ENCODE results near the gene RBFOX2. TPM values are rescaled to one million over a fixed set of nuclear protein-coding genes. Genes with fewer than 3 reads are reported as not detected.

The RBFOX2 gene
- total and polyA plus RNA-seq, 2 donors (not counting 1 experiment from before 2014, with no cell fraction given) = 173 to 190 TPM

- no peaks in the 10 kb centered on the region for H3K79me2 ChIP-seq (ENCODE audit: control insufficient read depth, insufficient read depth, low read length)
- H3K4me1 ChIP-seq (ENCODE audit: control insufficient read depth, extremely low read depth, insufficient read depth, low read length) = no peaks in the 10 kb centered on the region
- no peaks in the 10 kb centered on the region for H4K20me1 ChIP-seq (ENCODE audit: control insufficient read depth, extremely low read depth, insufficient read depth, low read length)
- no peak overlapping the region for H3K9ac ChIP-seq (ENCODE audit: insufficient read depth, low read length)
- no peak overlapping the region for H2AFZ ChIP-seq (ENCODE audit: low read length)
- H3K36me3 ChIP-seq (ENCODE audit: control insufficient read depth, insufficient read depth, low read length) = no peaks in the 10 kb centered on the region
- no peaks in the 10 kb centered on the region for H3K27me3 ChIP-seq (ENCODE audit: control insufficient read depth, insufficient read depth, low read length)
- no peak overlapping the region for H3K4me3 ChIP-seq (replicated peaks in 1 of 4; ENCODE audit: control extremely low read depth in 1 of 4, insufficient read depth in 1 of 4, low read depth in 3 of 4, low read length in 4 of 4)
- H3K9me3 ChIP-seq (ENCODE audit: control insufficient read depth, insufficient read depth, low read depth, low read length) = no peaks in the 10 kb centered on the region
- TF ChIP-seq CTCF (conservative IDR thresholded peaks at IDR 0.05 in 1 of 2, IDR thresholded peaks at IDR 0.05 in 1 of 2; ENCODE audit: low read depth in 1 of 2, low read length in 2 of 2) (no peak), EZH2 (IDR thresholded peaks at IDR 0.05; ENCODE audit: low read length, missing control alignments) (no peak)
- H3K27ac ChIP-seq (ENCODE audit: insufficient read depth, low read length) = no peak overlapping the region
- DNase-seq (ENCODE audit: low read depth in 2 of 2) = no peak
- no peak overlapping the region for H3K4me2 ChIP-seq (ENCODE audit: extremely low read depth, insufficient read depth, low read length)
Measured at GRCh38 chr22:35697142-35697541, 331.5 kb downstream of the RBFOX2 start.

GRCh38 chr22:35695202-35695601 lies 333.4 kb downstream of the RBFOX2 start:
- H3K4me3 ChIP-seq (replicated peaks in 1 of 4; ENCODE audit: control extremely low read depth in 1 of 4, insufficient read depth in 1 of 4, low read depth in 3 of 4, low read length in 4 of 4) = no peak overlapping the region
- no peaks in the 10 kb centered on the region for H3K9me3 ChIP-seq (ENCODE audit: control insufficient read depth, insufficient read depth, low read depth, low read length)
- no peaks in the 10 kb centered on the region for H3K36me3 ChIP-seq (ENCODE audit: control insufficient read depth, insufficient read depth, low read length)
- no peak overlapping the region for H3K9ac ChIP-seq (ENCODE audit: insufficient read depth, low read length)
- no peak for DNase-seq (ENCODE audit: low read depth in 2 of 2)
- no peaks in the 10 kb centered on the region for H3K79me2 ChIP-seq (ENCODE audit: control insufficient read depth, insufficient read depth, low read length)
- H3K4me2 ChIP-seq (ENCODE audit: extremely low read depth, insufficient read depth, low read length) = no peak overlapping the region
- no peak overlapping the region for H2AFZ ChIP-seq (ENCODE audit: low read length)
- TF ChIP-seq CTCF (conservative IDR thresholded peaks at IDR 0.05 in 1 of 2, IDR thresholded peaks at IDR 0.05 in 1 of 2; ENCODE audit: low read depth in 1 of 2, low read length in 2 of 2) (no peak), EZH2 (IDR thresholded peaks at IDR 0.05; ENCODE audit: low read length, missing control alignments) (no peak)
- no peaks in the 10 kb centered on the region for H4K20me1 ChIP-seq (ENCODE audit: control insufficient read depth, extremely low read depth, insufficient read depth, low read length)
- H3K27ac ChIP-seq (ENCODE audit: insufficient read depth, low read length) = no peak overlapping the region
- H3K27me3 ChIP-seq (ENCODE audit: control insufficient read depth, insufficient read depth, low read length) = no peaks in the 10 kb centered on the region
- H3K4me1 ChIP-seq (ENCODE audit: control insufficient read depth, extremely low read depth, insufficient read depth, low read length) = no peaks in the 10 kb centered on the region

- H3K79me2 ChIP-seq (ENCODE audit: control insufficient read depth, insufficient read depth, low read length) = no peaks in the 10 kb centered on the region
- no peak overlapping the region for H3K4me2 ChIP-seq (ENCODE audit: extremely low read depth, insufficient read depth, low read length)
- no peak overlapping the region for H3K9ac ChIP-seq (ENCODE audit: insufficient read depth, low read length)
- no peak for TF ChIP-seq EZH2 (IDR thresholded peaks at IDR 0.05; ENCODE audit: low read length, missing control alignments)
- TF ChIP-seq CTCF (conservative IDR thresholded peaks at IDR 0.05 in 1 of 2, IDR thresholded peaks at IDR 0.05 in 1 of 2; ENCODE audit: low read depth in 1 of 2, low read length in 2 of 2) = no peak
- no peaks in the 10 kb centered on the region for H3K27me3 ChIP-seq (ENCODE audit: control insufficient read depth, insufficient read depth, low read length)
- H3K27ac ChIP-seq (ENCODE audit: insufficient read depth, low read length) = no peak overlapping the region
- H3K9me3 ChIP-seq (ENCODE audit: control insufficient read depth, insufficient read depth, low read depth, low read length) = no peaks in the 10 kb centered on the region
- H3K4me1 ChIP-seq (ENCODE audit: control insufficient read depth, extremely low read depth, insufficient read depth, low read length) = no peaks in the 10 kb centered on the region
- no peak for DNase-seq (ENCODE audit: low read depth in 2 of 2)
- H3K36me3 ChIP-seq (ENCODE audit: control insufficient read depth, insufficient read depth, low read length) = no peaks in the 10 kb centered on the region
- H2AFZ ChIP-seq (ENCODE audit: low read length) = no peak overlapping the region
- no peaks in the 10 kb centered on the region for H4K20me1 ChIP-seq (ENCODE audit: control insufficient read depth, extremely low read depth, insufficient read depth, low read length)
- no peak overlapping the region for H3K4me3 ChIP-seq (replicated peaks in 1 of 4; ENCODE audit: control extremely low read depth in 1 of 4, insufficient read depth in 1 of 4, low read depth in 3 of 4, low read length in 4 of 4)
Measured at GRCh38 chr22:35690001-35690400, 338.6 kb downstream of the RBFOX2 start.

Data from fibroblast of lung (primary cell).